Nephron (organoid): ENCODE data around the gene MBD5.

ENCODE experiments used
- H3K27ac Mint-ChIP-seq, 3 experiments: 2 replicates each; pipeline ENCODE4 v1.8.0; 2020; ENCODE audit warnings: mixed read lengths in 3 of 3, mild to moderate bottlenecking in 2 of 3, moderate library complexity in 1 of 3
- H3K27me3 Mint-ChIP-seq: 2 replicates; pipeline ENCODE4 v1.8.0; 2021; ENCODE audit warnings: low read depth, mild to moderate bottlenecking, moderate library complexity, mixed read lengths
- H3K36me3 Mint-ChIP-seq: 2 replicates; pipeline ENCODE4 v1.8.0; 2020; ENCODE audit warnings: low read depth, mixed read lengths
- H3K4me1 Mint-ChIP-seq: 2 replicates; pipeline ENCODE4 v1.8.0; 2020; ENCODE audit warnings: mixed read lengths
- H3K4me3 Mint-ChIP-seq, 3 experiments: 2 replicates each; pipeline ENCODE4 v1.8.0; 2020; ENCODE audit warnings: mild to moderate bottlenecking in 3 of 3, mixed read lengths in 3 of 3, moderate library complexity in 2 of 3
- H3K9me3 Mint-ChIP-seq: 2 replicates; pipeline ENCODE4 v1.8.0; 2020; ENCODE audit warnings: mixed read lengths
- TF ChIP-seq, protein P1 (sequence below), 3 experiments: fragments of 200-600 bp; sonication (generic); IDR thresholded peaks; one replicate each; pipeline ENCODE4 v1.5.0; 2021; ENCODE audit warnings: antibody characterized with exemption in 3 of 3; ENCODE audit not compliant: unreplicated experiment in 3 of 3

The MBD5 gene

DNA sequence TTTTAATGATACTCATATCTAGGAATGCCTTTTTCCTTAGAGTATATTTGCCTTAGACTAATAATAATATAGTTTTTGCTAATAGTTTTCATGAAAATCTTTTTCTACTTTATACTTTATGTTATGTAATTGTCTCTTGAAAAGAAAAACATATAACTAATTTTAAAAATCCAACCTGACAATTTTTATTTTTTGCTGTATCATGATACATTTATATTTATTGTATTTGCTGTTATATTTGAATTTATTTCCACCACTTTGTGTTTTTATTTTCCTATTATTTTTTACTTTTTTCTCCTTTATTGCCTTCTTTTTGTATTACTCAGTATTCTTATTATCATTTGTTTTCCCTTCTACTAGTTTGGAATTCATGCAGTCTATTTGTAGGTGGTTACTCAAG lies 85.4 kb downstream of the MBD5 start:
- H3K27ac Mint-ChIP-seq: no peak overlapping the region
- H3K27me3 Mint-ChIP-seq: no peaks in the 10 kb centered on the region
- H3K9me3 Mint-ChIP-seq: peaks cover 10% of the 10 kb centered on the region
- TF ChIP-seq, protein P1, sequence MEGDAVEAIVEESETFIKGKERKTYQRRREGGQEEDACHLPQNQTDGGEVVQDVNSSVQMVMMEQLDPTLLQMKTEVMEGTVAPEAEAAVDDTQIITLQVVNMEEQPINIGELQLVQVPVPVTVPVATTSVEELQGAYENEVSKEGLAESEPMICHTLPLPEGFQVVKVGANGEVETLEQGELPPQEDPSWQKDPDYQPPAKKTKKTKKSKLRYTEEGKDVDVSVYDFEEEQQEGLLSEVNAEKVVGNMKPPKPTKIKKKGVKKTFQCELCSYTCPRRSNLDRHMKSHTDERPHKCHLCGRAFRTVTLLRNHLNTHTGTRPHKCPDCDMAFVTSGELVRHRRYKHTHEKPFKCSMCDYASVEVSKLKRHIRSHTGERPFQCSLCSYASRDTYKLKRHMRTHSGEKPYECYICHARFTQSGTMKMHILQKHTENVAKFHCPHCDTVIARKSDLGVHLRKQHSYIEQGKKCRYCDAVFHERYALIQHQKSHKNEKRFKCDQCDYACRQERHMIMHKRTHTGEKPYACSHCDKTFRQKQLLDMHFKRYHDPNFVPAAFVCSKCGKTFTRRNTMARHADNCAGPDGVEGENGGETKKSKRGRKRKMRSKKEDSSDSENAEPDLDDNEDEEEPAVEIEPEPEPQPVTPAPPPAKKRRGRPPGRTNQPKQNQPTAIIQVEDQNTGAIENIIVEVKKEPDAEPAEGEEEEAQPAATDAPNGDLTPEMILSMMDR (IDR thresholded peaks at IDR 0.05; ENCODE audit: unreplicated experiment in 3 of 3): no peak
- no peak overlapping the region for H3K4me3 Mint-ChIP-seq
- no peaks in the 10 kb centered on the region for H3K4me1 Mint-ChIP-seq
- H3K36me3 Mint-ChIP-seq: peaks cover 24% of the 10 kb centered on the region

DNA sequence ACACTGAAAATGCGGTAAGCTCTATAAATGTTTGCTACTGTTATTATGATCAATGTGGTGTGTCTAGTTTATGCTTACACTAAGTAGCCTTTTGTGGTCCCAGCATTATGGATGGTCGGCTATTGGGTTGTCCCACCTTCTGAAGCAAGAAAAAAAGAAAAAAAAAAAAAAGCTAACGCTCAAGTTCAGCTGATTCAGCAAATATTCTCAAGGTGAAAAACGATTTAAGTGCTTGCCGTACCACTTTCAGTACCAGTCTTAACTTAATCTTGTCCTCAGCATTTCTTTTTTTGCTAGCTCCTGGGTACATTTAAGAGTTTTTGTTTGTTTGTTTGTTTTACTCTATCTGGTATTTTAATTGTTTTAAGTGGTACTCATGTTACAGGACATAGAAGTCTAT lies 87.5 kb downstream of the MBD5 start:
- Mint-ChIP-seq H3K27me3 (no peaks in the 10 kb centered on the region), H3K4me1 (no peaks in the 10 kb centered on the region), H3K9me3 (peaks cover 10% of the 10 kb centered on the region), H3K36me3 (peaks cover 24% of the 10 kb centered on the region), H3K27ac (no peak overlapping the region), H3K4me3 (no peak overlapping the region)
- TF ChIP-seq, protein P1 (IDR thresholded peaks at IDR 0.05; ENCODE audit: unreplicated experiment in 3 of 3): no peak

DNA sequence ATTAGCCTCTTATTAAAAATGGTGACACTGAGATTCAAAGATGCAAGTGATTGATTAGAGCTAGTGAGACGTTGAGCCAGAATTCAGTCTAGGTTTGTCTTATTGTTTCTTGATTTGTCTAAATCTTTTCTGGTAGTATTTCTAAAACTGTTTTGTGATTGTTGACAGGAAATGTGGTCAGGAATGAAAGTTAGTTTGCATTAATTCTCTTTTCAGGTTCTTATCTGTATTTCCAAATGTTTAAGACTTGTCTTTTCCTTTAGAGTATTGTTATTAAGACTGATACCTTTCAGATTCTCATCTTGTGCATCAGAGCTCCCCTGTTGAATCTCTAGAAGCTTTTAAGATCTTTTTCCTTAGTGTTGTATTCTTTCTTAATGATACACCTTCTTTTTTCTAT lies 89.3 kb downstream of the MBD5 start:
- Mint-ChIP-seq H3K27me3 (no peaks in the 10 kb centered on the region), H3K4me3 (no peak overlapping the region), H3K9me3 (peaks cover 10% of the 10 kb centered on the region), H3K27ac (no peak overlapping the region), H3K4me1 (no peaks in the 10 kb centered on the region), H3K36me3 (peaks cover 24% of the 10 kb centered on the region)
- TF ChIP-seq, protein P1 (IDR thresholded peaks at IDR 0.05; ENCODE audit: unreplicated experiment in 3 of 3): no peak

DNA sequence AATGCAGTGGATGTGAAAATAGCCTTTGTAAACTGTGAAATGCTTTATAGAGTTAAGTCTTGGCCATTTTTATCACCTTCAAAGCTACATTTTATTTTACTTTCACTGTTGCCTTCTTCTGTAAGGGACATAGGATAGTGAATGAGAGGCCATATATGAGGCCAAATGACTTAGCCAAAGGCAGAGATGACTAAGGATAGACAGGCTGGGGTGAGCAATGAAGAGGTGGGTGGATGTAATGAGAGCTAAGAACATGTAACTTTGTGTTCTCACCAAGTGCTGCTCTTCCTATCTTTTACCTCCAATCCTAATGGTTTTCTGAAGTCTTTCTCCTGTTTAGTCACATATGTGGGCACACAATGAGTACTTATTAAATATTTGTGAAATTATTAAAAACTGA lies 101.9 kb downstream of the MBD5 start:
- H3K9me3 Mint-ChIP-seq: peaks cover 15% of the 10 kb centered on the region
- peaks cover 32% of the 10 kb centered on the region for H3K36me3 Mint-ChIP-seq
- H3K4me1 Mint-ChIP-seq: peaks cover 5% of the 10 kb centered on the region

DNA sequence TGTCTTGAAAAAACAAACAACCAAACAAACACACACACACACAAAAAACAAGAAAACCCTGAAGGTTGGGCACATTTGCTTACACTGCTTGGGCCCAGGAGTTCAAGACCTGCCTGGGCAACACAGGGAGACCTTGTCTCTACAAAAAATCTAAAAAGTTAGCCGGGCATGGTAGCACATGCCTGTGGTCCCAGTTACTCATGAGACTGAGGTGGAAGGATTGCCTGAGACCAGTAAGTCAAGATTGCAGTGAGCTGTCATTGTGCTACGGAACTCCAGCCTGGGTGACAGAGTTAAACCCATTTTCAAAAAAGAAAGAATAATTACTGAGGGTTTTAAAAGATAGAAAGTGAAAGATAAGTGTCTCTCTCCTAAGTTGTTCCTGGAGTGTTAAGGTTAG lies 103.4 kb downstream of the MBD5 start:
- peaks cover 6% of the 10 kb centered on the region for H3K9me3 Mint-ChIP-seq
- no peak overlapping the region for H3K4me3 Mint-ChIP-seq
- TF ChIP-seq, protein P1 (IDR thresholded peaks at IDR 0.05; ENCODE audit: unreplicated experiment in 3 of 3): no peak
- no peak overlapping the region for H3K27ac Mint-ChIP-seq
- H3K36me3 Mint-ChIP-seq: peaks cover 25% of the 10 kb centered on the region
- peaks cover 5% of the 10 kb centered on the region for H3K4me1 Mint-ChIP-seq
- no peaks in the 10 kb centered on the region for H3K27me3 Mint-ChIP-seq

More for the DNA sequence above, 101.9 kb downstream of the MBD5 start:
- Mint-ChIP-seq H3K27ac (peak overlapping the region in 2 of 3 experiments; percentile 24 to 50), H3K27me3 (no peaks in the 10 kb centered on the region), H3K4me3 (no peak overlapping the region)
- TF ChIP-seq, protein P1 (IDR thresholded peaks at IDR 0.05; ENCODE audit: unreplicated experiment in 3 of 3): no peak

DNA sequence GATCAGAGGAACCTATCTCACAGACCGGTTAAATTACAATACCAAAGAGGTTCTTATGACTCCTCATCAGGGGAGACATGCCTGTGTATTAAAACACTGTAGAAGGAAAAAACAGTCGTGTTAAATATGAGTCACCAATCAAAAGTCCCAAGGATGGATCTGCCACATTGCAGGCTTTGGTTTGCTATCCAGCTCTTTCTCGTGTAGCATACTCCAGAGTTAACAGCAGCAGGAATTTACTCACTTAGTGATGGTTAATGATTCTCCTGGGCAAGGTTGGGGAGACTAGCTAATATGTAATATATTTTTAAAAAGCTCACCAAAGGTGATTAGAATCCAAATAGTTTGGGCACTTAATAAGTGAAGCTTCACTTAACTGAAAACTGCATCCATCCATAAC lies 109.7 kb downstream of the MBD5 start:
- TF ChIP-seq, protein P1 (IDR thresholded peaks at IDR 0.05; ENCODE audit: unreplicated experiment in 3 of 3): no peak
- H3K4me3 Mint-ChIP-seq: no peak overlapping the region
- no peaks in the 10 kb centered on the region for H3K27me3 Mint-ChIP-seq
- peaks cover 10% of the 10 kb centered on the region for H3K4me1 Mint-ChIP-seq
- peak overlapping the region; percentile 84 to 91 (median 86) for H3K27ac Mint-ChIP-seq
- peaks cover 13% of the 10 kb centered on the region for H3K36me3 Mint-ChIP-seq
- no peaks in the 10 kb centered on the region for H3K9me3 Mint-ChIP-seq
